Body of pancreas (tissue), 4 donors: Measurements from ENCODE around the gene OBP2A.

Experiments
- CTCF ChIP-seq, 7 experiments: fragments of 450-650 bp in 4 of 7; fragments of 200-600 bp in 3 of 7; sonication (generic) in 3 of 7; IDR thresholded peaks; one replicate each; pipeline ENCODE4 v1.5.1; 2016 to 2019; ENCODE audit warnings: antibody characterized with exemption in 7 of 7
- POLR2A ChIP-seq, 3 donors: fragments of 450-650 bp; IDR thresholded peaks; one replicate each; pipeline ENCODE4 v1.6.1; 2016; ENCODE audit warnings: antibody characterized with exemption in 3 of 3, mild to moderate bottlenecking in 2 of 3

- TF ChIP-seq CTCF (IDR thresholded peaks at IDR 0.05), result no peak
- no peak for TF ChIP-seq POLR2A (IDR thresholded peaks at IDR 0.05)
Observed at GRCh38 chr9:135592331-135592590, 46.3 kb downstream of the OBP2A start.
